ENCODE data around the gene MBNL1.

MBNL1 gene

DNA sequence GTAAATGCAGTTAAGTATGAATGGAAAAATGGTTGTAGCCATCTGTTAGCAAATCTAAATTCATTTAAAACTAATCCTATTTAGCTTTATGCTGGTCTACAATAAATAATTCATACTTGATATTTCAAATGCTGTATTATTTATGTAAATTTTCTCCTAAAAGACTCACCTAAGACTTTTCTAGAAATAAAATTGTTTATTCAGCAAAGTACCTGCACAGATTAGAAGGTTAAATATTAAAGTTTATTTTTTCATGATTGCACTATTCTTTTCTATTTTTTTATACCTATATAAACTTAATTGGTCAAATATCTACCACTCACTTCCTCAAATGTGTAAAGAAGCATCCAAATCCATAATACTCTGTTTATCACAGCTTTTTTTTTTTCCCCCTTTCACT is 45.2 kb downstream of the MBNL1 start:
- TF ChIP-seq, protein P1, sequence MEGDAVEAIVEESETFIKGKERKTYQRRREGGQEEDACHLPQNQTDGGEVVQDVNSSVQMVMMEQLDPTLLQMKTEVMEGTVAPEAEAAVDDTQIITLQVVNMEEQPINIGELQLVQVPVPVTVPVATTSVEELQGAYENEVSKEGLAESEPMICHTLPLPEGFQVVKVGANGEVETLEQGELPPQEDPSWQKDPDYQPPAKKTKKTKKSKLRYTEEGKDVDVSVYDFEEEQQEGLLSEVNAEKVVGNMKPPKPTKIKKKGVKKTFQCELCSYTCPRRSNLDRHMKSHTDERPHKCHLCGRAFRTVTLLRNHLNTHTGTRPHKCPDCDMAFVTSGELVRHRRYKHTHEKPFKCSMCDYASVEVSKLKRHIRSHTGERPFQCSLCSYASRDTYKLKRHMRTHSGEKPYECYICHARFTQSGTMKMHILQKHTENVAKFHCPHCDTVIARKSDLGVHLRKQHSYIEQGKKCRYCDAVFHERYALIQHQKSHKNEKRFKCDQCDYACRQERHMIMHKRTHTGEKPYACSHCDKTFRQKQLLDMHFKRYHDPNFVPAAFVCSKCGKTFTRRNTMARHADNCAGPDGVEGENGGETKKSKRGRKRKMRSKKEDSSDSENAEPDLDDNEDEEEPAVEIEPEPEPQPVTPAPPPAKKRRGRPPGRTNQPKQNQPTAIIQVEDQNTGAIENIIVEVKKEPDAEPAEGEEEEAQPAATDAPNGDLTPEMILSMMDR (IDR thresholded peaks at IDR 0.05; ENCODE audit: low read length, missing control alignments), result no peak
- no peak for DNase-seq (ENCODE audit: low read depth)
- H3K4me3 ChIP-seq (replicated peaks; ENCODE audit: low read depth, low read length), result no peak overlapping the region

DNA sequence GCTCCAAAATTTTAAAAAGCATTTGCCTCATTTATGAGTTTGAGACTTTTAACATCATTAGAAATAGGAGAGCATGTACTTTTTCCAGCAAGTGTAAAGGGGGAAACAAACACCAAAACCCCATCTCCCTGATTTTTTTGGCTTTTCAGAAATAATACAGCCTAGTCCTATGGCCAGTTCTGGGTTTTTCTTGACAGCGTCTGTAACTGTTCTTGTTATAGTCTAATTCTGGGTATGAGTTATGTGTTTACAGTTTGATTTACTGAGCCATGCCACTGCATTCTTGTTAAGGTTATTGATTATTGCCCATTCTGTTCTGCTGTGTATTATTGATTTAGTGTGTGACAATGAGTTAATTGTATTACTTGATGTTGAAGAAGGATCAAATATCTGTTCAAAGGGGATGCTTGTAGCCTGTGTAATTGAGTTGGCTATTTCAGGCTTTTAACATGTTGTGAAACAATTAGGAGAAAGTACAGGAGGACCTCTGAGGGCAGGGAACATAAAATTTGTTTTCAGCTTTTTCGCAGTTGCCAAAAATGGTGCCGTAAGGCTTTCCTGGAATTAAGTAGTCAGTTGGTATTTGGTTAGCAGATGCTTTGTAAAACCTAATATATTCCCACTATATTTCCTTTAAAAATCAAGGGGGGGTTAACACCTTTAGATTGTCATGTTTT is 46.1 kb downstream of the MBNL1 start:
- TF ChIP-seq, protein P1 (IDR thresholded peaks at IDR 0.05; ENCODE audit: low read length, missing control alignments), result no peak
- no peak overlapping the region for H3K4me3 ChIP-seq (replicated peaks; ENCODE audit: low read depth, low read length)
- no peak for DNase-seq (ENCODE audit: low read depth)

DNA sequence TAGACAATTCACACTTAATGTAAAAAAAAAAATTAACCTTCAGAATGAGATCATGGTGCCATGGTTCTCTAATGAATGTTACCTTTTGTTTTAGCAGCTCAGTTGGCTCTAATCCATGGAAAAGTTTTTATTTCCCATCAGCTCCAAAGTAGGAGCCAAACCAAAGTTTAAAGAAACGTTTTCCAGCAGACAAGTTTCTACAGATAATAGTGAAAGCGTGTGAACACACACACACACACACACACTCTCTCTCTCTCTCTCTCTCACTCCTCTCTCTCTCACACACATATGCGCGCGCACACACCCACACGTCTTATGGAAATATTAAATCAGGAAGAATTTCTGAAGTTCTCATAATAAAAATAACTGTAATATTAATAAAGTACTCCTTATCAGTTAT is 46.9 kb downstream of the MBNL1 start:
- H3K4me3 ChIP-seq (replicated peaks; ENCODE audit: low read depth, low read length), result no peak overlapping the region
- TF ChIP-seq, protein P1 (IDR thresholded peaks at IDR 0.05; ENCODE audit: low read length, missing control alignments), result no peak
- DNase-seq (ENCODE audit: low read depth), result peak; percentile 53

DNA sequence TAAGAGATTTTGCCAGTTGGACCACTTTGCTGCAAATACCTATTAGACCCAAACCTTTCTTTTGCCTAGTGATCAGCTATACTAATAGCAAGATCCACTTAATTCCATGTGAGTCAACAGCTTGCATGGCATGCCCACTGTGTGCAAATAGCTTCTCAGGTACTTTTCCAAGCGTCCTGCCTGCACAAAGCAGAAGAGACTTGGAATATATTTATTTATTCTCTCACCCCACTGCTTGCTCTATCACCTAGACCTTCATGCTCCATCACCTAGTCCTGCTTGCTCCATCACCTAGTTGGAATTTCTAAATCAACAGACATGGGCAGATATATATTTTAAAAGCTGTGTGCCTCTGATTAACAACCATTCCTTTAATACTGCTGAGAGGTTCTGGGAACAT is 47.6 kb downstream of the MBNL1 start:
- DNase-seq (ENCODE audit: low read depth), result no peak
- no peak overlapping the region for H3K4me3 ChIP-seq (replicated peaks; ENCODE audit: low read depth, low read length)
- TF ChIP-seq, protein P1 (IDR thresholded peaks at IDR 0.05; ENCODE audit: low read length, missing control alignments), result no peak

DNA sequence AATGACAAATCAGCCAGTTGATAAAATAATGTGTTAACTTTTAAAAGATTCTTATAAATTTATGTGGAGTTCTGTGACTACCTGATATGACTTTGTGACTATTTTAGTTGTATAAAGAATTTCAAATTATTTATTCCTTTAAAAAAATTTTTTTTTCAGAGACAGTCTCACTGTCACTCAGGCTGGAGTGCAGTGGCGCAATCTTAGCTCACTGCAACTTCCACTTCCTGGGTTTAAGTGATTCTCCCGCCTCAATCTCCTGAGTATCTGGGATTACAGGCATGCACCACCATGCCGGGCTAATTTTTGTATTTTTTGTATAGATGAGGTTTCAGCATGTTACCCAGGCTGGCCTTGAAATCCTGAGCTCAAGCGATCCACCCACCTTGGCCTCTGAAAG is 48.5 kb downstream of the MBNL1 start:
- TF ChIP-seq, protein P1 (IDR thresholded peaks at IDR 0.05; ENCODE audit: low read length, missing control alignments), result no peak
- no peak for DNase-seq (ENCODE audit: low read depth)
- no peak overlapping the region for H3K4me3 ChIP-seq (replicated peaks; ENCODE audit: low read depth, low read length)

DNA sequence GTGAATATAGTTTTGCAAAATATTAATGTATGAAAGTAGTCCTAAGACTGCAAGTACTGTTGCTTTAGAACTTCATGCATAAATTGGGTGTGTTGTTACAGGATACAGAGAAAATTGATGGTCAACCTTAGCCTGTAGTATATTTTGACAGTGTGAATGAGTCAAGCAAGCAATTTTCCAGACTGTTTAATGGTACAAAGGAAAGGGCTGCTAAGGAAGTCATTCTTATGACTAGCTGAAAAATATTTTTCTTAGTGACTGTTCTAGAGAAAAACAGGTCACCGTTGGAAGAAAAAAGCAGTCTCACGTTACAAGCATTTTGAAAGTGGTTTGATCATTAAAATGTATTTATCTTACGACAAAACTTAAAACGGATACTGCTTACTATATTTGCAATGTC is 49.2 kb downstream of the MBNL1 start:
- peak; percentile 48 for DNase-seq (ENCODE audit: low read depth)
- TF ChIP-seq, protein P1 (IDR thresholded peaks at IDR 0.05; ENCODE audit: low read length, missing control alignments), result no peak
- no peak overlapping the region for H3K4me3 ChIP-seq (replicated peaks; ENCODE audit: low read depth, low read length)

DNA sequence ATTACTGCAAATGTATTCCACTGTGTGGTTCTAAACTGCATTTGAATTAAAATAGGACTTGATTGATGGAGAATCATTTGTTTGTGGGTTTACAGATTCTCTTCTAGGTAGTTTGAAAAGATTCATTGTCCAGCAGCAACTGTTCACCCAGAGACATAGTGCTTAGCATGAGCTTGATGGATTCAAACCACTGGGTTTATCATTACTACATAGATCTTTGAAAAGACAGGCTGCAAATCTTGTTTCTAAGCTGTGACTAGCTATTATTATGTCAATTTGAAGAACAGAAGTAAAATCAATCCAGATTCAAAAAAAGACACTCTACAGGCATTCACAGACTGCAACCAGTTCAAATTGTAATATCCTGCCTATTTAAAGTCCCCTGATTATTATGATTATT is 49.8 kb downstream of the MBNL1 start:
- DNase-seq (ENCODE audit: low read depth), result no peak
- TF ChIP-seq, protein P1 (IDR thresholded peaks at IDR 0.05; ENCODE audit: low read length, missing control alignments), result no peak
- H3K4me3 ChIP-seq (replicated peaks; ENCODE audit: low read depth, low read length), result no peak overlapping the region

Data from fibroblast of pulmonary artery (primary cell).